Neural cell (in vitro differentiated cells): Measurements from ENCODE around the gene STX8. TPM values are rescaled to one million over a fixed set of nuclear protein-coding genes. Genes with fewer than 3 reads are reported as not detected.

Source experiments
- H2AFZ ChIP-seq: fragments of 200-600, 300-800 bp; sonication (generic), shearing (Covaris generic); 2 replicates; pipeline ENCODE4 v1.6.0; 2014; ENCODE audit warnings: low read depth, mild to moderate bottlenecking, antibody characterized with exemption, low read length, moderate library complexity
- H3F3A ChIP-seq: fragments of 200-600 bp; shearing (Covaris generic); 2 replicates; pipeline ENCODE4 v1.6.1; 2016; ENCODE audit warnings: mild to moderate bottlenecking, moderate library complexity, mixed read lengths, antibody characterized with exemption, low read length; ENCODE audit not compliant: insufficient read depth, poor library complexity, severe bottlenecking
- H3K27ac ChIP-seq: fragments of 200-600, 300-800 bp; sonication (generic), shearing (Covaris generic); 2 replicates; pipeline ENCODE4 v1.5.1; 2014; ENCODE audit warnings: mild to moderate bottlenecking, low read length, moderate library complexity
- H3K27me3 ChIP-seq: fragments of 300-800, 200-600 bp; sonication (generic), shearing (Covaris generic); 2 replicates; pipeline ENCODE4 v1.6.0; 2014; ENCODE audit warnings: mild to moderate bottlenecking, low read depth, low read length, moderate library complexity; ENCODE audit not compliant: insufficient read depth
- H3K36me3 ChIP-seq: fragments of 300-800, 200-600 bp; sonication (generic), shearing (Covaris generic); 2 replicates; pipeline ENCODE4 v1.5.1; 2014; ENCODE audit warnings: mild to moderate bottlenecking, antibody characterized with exemption, low read length, moderate library complexity; ENCODE audit not compliant: insufficient read depth
- H3K4me2 ChIP-seq: fragments of 300-800, 200-600 bp; sonication (generic), shearing (Covaris generic); 2 replicates; pipeline ENCODE4 v1.6.0; 2014; ENCODE audit warnings: mild to moderate bottlenecking, low read length
- H3K4me3 ChIP-seq: fragments of 300-800, 200-600 bp; sonication (generic), shearing (Covaris generic); 2 replicates; pipeline ENCODE4 v1.5.1; 2014; ENCODE audit warnings: mild to moderate bottlenecking, low read length, moderate library complexity
- H3K79me2 ChIP-seq: fragments of 200-600 bp; shearing (Covaris generic); replicated peaks from 2 replicates; pipeline ENCODE4 v1.6.0; 2014; ENCODE audit warnings: mild to moderate bottlenecking, low read length, moderate library complexity; ENCODE audit not compliant: insufficient read depth
- H3K9ac ChIP-seq: fragments of 300-800, 200-600 bp; sonication (generic), shearing (Covaris generic); 2 replicates; pipeline ENCODE4 v1.6.1; 2016; ENCODE audit warnings: mild to moderate bottlenecking, low read length, mixed read lengths
- H3K9me2 ChIP-seq: fragments of 200-600 bp; shearing (Covaris generic); 2 replicates; pipeline ENCODE4 v1.6.1; 2016; ENCODE audit warnings: mild to moderate bottlenecking, low read length, mixed read lengths; ENCODE audit not compliant: insufficient read depth
- H3K9me3 ChIP-seq: fragments of 200-600, 300-800 bp; sonication (generic), shearing (Covaris generic); 2 replicates; pipeline ENCODE4 v1.6.1; 2016; ENCODE audit warnings: mild to moderate bottlenecking, mixed run types, low read length, moderate library complexity, mixed read lengths
- H4K20me1 ChIP-seq: fragments of 200-600 bp; shearing (Covaris generic); 2 replicates; pipeline ENCODE4 v1.6.1; 2016; ENCODE audit warnings: mild to moderate bottlenecking, mixed run types; ENCODE audit not compliant: insufficient read depth
- CTCF ChIP-seq: fragments of 450-650 bp; IDR thresholded peaks from 2 replicates; pipeline ENCODE4 v1.5.1; 2014; ENCODE audit warnings: antibody characterized with exemption, mild to moderate bottlenecking, moderate library complexity; ENCODE audit not compliant: poor library complexity, severe bottlenecking
- EP300 ChIP-seq: fragments of 450-650 bp; conservative IDR thresholded peaks from 2 replicates; pipeline ENCODE4 v1.6.1; 2014; ENCODE audit warnings: antibody characterized with exemption, mild to moderate bottlenecking, moderate library complexity; ENCODE audit not compliant: poor library complexity, severe bottlenecking
- EZH2 ChIP-seq: fragments of 200-600, 300-800 bp; shearing (Covaris generic), sonication (generic); IDR thresholded peaks from 2 replicates; pipeline ENCODE4 v1.6.1; 2014; ENCODE audit warnings: antibody characterized with exemption, low read length, borderline replicate concordance, mild to moderate bottlenecking; ENCODE audit not compliant: insufficient read depth, poor library complexity, severe bottlenecking
- MXI1 ChIP-seq: fragments of 450-650 bp; conservative IDR thresholded peaks from 2 replicates; pipeline ENCODE4 v1.6.1; 2014; ENCODE audit warnings: antibody characterized with exemption, mild to moderate bottlenecking; ENCODE audit not compliant: poor library complexity, severe bottlenecking
- POLR2AphosphoS5 ChIP-seq: IDR thresholded peaks from 2 replicates; pipeline ENCODE4 v1.6.1; 2012
- RAD21 ChIP-seq: fragments of 450-650 bp; conservative IDR thresholded peaks from 2 replicates; pipeline ENCODE4 v1.6.1; 2014; ENCODE audit warnings: antibody characterized with exemption, mild to moderate bottlenecking, moderate library complexity
- REST ChIP-seq: IDR thresholded peaks from 2 replicates; pipeline ENCODE4 v1.6.1; 2012; ENCODE audit warnings: borderline replicate concordance
- SMC3 ChIP-seq: fragments of 450-650 bp; conservative IDR thresholded peaks from 2 replicates; pipeline ENCODE4 v1.6.1; 2014; ENCODE audit warnings: antibody characterized with exemption, mild to moderate bottlenecking, moderate library complexity; ENCODE audit not compliant: poor library complexity
- TAF1 ChIP-seq: IDR thresholded peaks from 2 replicates; pipeline ENCODE4 v1.6.1; 2012; ENCODE audit warnings: low read depth
- polyA plus RNA-seq: library from polyadenylated mRNA; depleted of rRNA; stranded (reverse); fragments of >200 nt; gene quantifications from 2 replicates; pipeline ENCODE4 v1.2.3, GENCODE V29; 2014

The STX8 gene
- polyA plus RNA-seq, 1 donor from 2014 or later = 100 TPM

- no peaks in the 10 kb centered on the region for H3F3A ChIP-seq
- H3K27ac ChIP-seq = no peak overlapping the region
- H3K27me3 ChIP-seq = no peaks in the 10 kb centered on the region
- no peak overlapping the region for H3K4me3 ChIP-seq
- H3K4me2 ChIP-seq = no peak overlapping the region
- no peaks in the 10 kb centered on the region for H3K36me3 ChIP-seq
- H4K20me1 ChIP-seq = no peaks in the 10 kb centered on the region
- H3K9me3 ChIP-seq = no peaks in the 10 kb centered on the region
- H3K9ac ChIP-seq = no peak overlapping the region
- TF ChIP-seq SMC3 (no peak), CTCF (no peak), TAF1 (no peak), EP300 (no peak), EZH2 (no peak), POLR2AphosphoS5 (no peak), MXI1 (no peak), REST (no peak), RAD21 (no peak)
- no peaks in the 10 kb centered on the region for H3K79me2 ChIP-seq
- no peaks in the 10 kb centered on the region for H3K9me2 ChIP-seq
- no peak overlapping the region for H2AFZ ChIP-seq
Measured at GRCh38 chr17:9537177-9537776, 38.3 kb downstream of the STX8 start.

- Histone ChIP-seq H3K4me2 (no peak overlapping the region), H3K9me3 (no peaks in the 10 kb centered on the region), H3K27ac (no peak overlapping the region), H3K79me2 (no peaks in the 10 kb centered on the region), H3K9ac (no peak overlapping the region), H3K27me3 (no peaks in the 10 kb centered on the region), H3F3A (no peaks in the 10 kb centered on the region), H4K20me1 (no peaks in the 10 kb centered on the region), H3K36me3 (no peaks in the 10 kb centered on the region), H2AFZ (no peak overlapping the region), H3K9me2 (no peaks in the 10 kb centered on the region), H3K4me3 (no peak overlapping the region)
- TF ChIP-seq REST = no peak
- TF ChIP-seq POLR2AphosphoS5 = no peak
- no peak for TF ChIP-seq RAD21
- no peak for TF ChIP-seq EP300
- no peak for TF ChIP-seq SMC3
- no peak for TF ChIP-seq CTCF
- no peak for TF ChIP-seq MXI1
- no peak for TF ChIP-seq TAF1
- no peak for TF ChIP-seq EZH2
Measured at GRCh38 chr17:9536061-9536460, 39.6 kb downstream of the STX8 start.
